H9 (cell line): Measurements from ENCODE around the gene ZNF609. TPM values are rescaled to one million over a fixed set of nuclear protein-coding genes. Genes with fewer than 3 reads are reported as not detected.

Experiments used
- DNase-seq: peaks from one replicate; pipeline ENCODE4 v3.0.0-alpha.2; 2017
- H2AFZ ChIP-seq: one replicate; pipeline ENCODE4 v1.6.1; 2013; ENCODE audit warnings: mild to moderate bottlenecking, low read length, control low read depth, moderate library complexity
- H2AK5ac ChIP-seq: 2 replicates; pipeline ENCODE4 v1.6.1; 2013; ENCODE audit warnings: low read length, control low read depth, mixed read lengths; ENCODE audit not compliant: insufficient read length
- H2BK120ac ChIP-seq: one replicate; pipeline ENCODE4 v1.6.1; 2013; ENCODE audit warnings: low read depth, mild to moderate bottlenecking, low read length, control low read depth, inconsistent platforms; ENCODE audit not compliant: poor library complexity, severe bottlenecking
- H2BK12ac ChIP-seq: 2 replicates; pipeline ENCODE4 v1.6.1; 2013; ENCODE audit warnings: low read length, control low read depth, mixed read lengths, low read depth; ENCODE audit not compliant: insufficient read length
- H2BK15ac ChIP-seq: 2 replicates; pipeline ENCODE4 v1.6.1; 2013; ENCODE audit warnings: low read depth, low read length, control low read depth
- H2BK20ac ChIP-seq: one replicate; pipeline ENCODE4 v1.6.1; 2013; ENCODE audit warnings: low read depth, mild to moderate bottlenecking, low read length, control low read depth, inconsistent platforms; ENCODE audit not compliant: poor library complexity, severe bottlenecking
- H2BK5ac ChIP-seq: 2 replicates; pipeline ENCODE4 v1.6.1; 2013; ENCODE audit warnings: low read length, control low read depth, mixed read lengths; ENCODE audit not compliant: insufficient read length
- H3K14ac ChIP-seq: 2 replicates; pipeline ENCODE4 v1.6.1; 2013; ENCODE audit warnings: low read length, control low read depth; ENCODE audit not compliant: insufficient read depth
- H3K18ac ChIP-seq: 2 replicates; pipeline ENCODE4 v1.6.1; 2013; ENCODE audit warnings: low read depth, mild to moderate bottlenecking, mixed read lengths, low read length, control low read depth; ENCODE audit not compliant: insufficient read length
- H3K23ac ChIP-seq: 2 replicates; pipeline ENCODE4 v1.6.1; 2013; ENCODE audit warnings: low read length, control low read depth, mixed read lengths, low read depth; ENCODE audit not compliant: insufficient read length
- H3K23me2 ChIP-seq: 2 replicates; pipeline ENCODE4 v1.6.1; 2013; ENCODE audit warnings: low read depth, mild to moderate bottlenecking, mixed read lengths, low read length, control low read depth; ENCODE audit not compliant: insufficient read length, poor library complexity, severe bottlenecking
- H3K27ac ChIP-seq: 2 replicates; pipeline ENCODE4 v1.5.1; 2013; ENCODE audit warnings: low read length, control low read depth, mixed read lengths, low read depth; ENCODE audit not compliant: insufficient read length
- H3K27me3 ChIP-seq: 2 replicates; pipeline ENCODE4 v1.6.1; 2013; ENCODE audit warnings: low read length, control low read depth, inconsistent platforms; ENCODE audit not compliant: insufficient read depth
- H3K4ac ChIP-seq: 2 replicates; pipeline ENCODE4 v1.6.1; 2013; ENCODE audit warnings: low read depth, mild to moderate bottlenecking, control low read depth, inconsistent platforms, low read length, moderate library complexity
- H3K4me1 ChIP-seq: 2 replicates; pipeline ENCODE4 v1.6.1; 2013; ENCODE audit warnings: low read length, control low read depth, inconsistent platforms; ENCODE audit not compliant: insufficient read depth
- H3K4me2 ChIP-seq: 2 replicates; pipeline ENCODE4 v1.6.1; 2013; ENCODE audit warnings: low read length, control low read depth, mixed read lengths; ENCODE audit not compliant: insufficient read length, insufficient read depth
- H3K56ac ChIP-seq: 2 replicates; pipeline ENCODE4 v1.6.1; 2013; ENCODE audit warnings: low read depth, mild to moderate bottlenecking, mixed read lengths, low read length, control low read depth; ENCODE audit not compliant: insufficient read length
- H3K79me1 ChIP-seq: 2 replicates; pipeline ENCODE4 v1.6.1; 2013; ENCODE audit warnings: low read depth, mild to moderate bottlenecking, moderate library complexity, low read length, control low read depth, inconsistent platforms; ENCODE audit not compliant: insufficient read depth, poor library complexity, severe bottlenecking
- H3K79me2 ChIP-seq: 2 replicates; pipeline ENCODE4 v1.6.1; 2013; ENCODE audit warnings: low read length, control low read depth, inconsistent platforms; ENCODE audit not compliant: insufficient read depth
- H3K9ac ChIP-seq: 2 replicates; pipeline ENCODE4 v1.6.1; 2013; ENCODE audit warnings: low read length, control low read depth, mixed read lengths; ENCODE audit not compliant: insufficient read length; ENCODE audit errors: extremely low read depth
- H3K9me3 ChIP-seq: one replicate; pipeline ENCODE4 v1.6.1; 2013; ENCODE audit warnings: low read depth, low read length, inconsistent platforms; ENCODE audit not compliant: control insufficient read depth
- H3T11ph ChIP-seq: one replicate; pipeline ENCODE4 v1.6.1; 2013; ENCODE audit warnings: mild to moderate bottlenecking, low read length, control low read depth, inconsistent platforms
- H4K20me1 ChIP-seq: one replicate; pipeline ENCODE4 v1.6.1; 2013; ENCODE audit not compliant: control insufficient read depth, insufficient read length, insufficient read depth
- H4K5ac ChIP-seq: 2 replicates; pipeline ENCODE4 v1.6.1; 2013; ENCODE audit warnings: low read depth, mild to moderate bottlenecking, mixed read lengths, low read length, control low read depth; ENCODE audit not compliant: insufficient read length
- H4K8ac ChIP-seq: replicated peaks from 2 replicates; pipeline ENCODE4 v1.6.1; 2013; ENCODE audit warnings: low read length, control low read depth, mixed read lengths, low read depth; ENCODE audit not compliant: insufficient read length
- H4K91ac ChIP-seq: 2 replicates; pipeline ENCODE4 v1.6.1; 2013; ENCODE audit warnings: low read depth, mild to moderate bottlenecking, moderate library complexity, mixed read lengths, low read length, control low read depth; ENCODE audit not compliant: insufficient read length
- H3K27ac Mint-ChIP-seq, 3 experiments: 2 replicates in 2 of 3; 3 replicates in 1 of 3; pipeline ENCODE4 v1.8.0; 2020 to 2021; ENCODE audit warnings: mixed read lengths in 3 of 3, mild to moderate bottlenecking in 1 of 3, moderate library complexity in 1 of 3
- H3K27me3 Mint-ChIP-seq: 2 replicates; pipeline ENCODE4 v1.8.0; 2021; ENCODE audit warnings: low read depth, mild to moderate bottlenecking, moderate library complexity, mixed read lengths
- H3K36me3 Mint-ChIP-seq, 3 experiments: 2 replicates in 2 of 3; 3 replicates in 1 of 3; pipeline ENCODE4 v1.8.0; 2020 to 2021; ENCODE audit warnings: low read depth in 3 of 3, mixed read lengths in 3 of 3; ENCODE audit not compliant: insufficient read depth in 1 of 3
- H3K4me1 Mint-ChIP-seq, 2 experiments: 2 replicates each; pipeline ENCODE4 v1.8.0; 2020; ENCODE audit warnings: mixed read lengths in 2 of 2
- H3K4me3 Mint-ChIP-seq, 2 experiments: 2 replicates in 1 of 2; 3 replicates in 1 of 2; pipeline ENCODE4 v1.8.0; 2020 to 2021; ENCODE audit warnings: mild to moderate bottlenecking in 2 of 2, mixed read lengths in 2 of 2, moderate library complexity in 1 of 2
- H3K9me3 Mint-ChIP-seq, 2 experiments: 2 replicates in 1 of 2; 3 replicates in 1 of 2; pipeline ENCODE4 v1.8.0; 2020; ENCODE audit warnings: mild to moderate bottlenecking in 2 of 2, mixed read lengths in 2 of 2, moderate library complexity in 1 of 2
- CTCF ChIP-seq: fragments of 200-600 bp; sonication (generic); conservative IDR thresholded peaks from 3 replicates; pipeline ENCODE4 v1.8.0; 2021; ENCODE audit warnings: antibody characterized with exemption, mild to moderate bottlenecking
- WGBS: extraction: QIAGEN DNeasy Blood & Tissue Kit; methylation state at CpG from one replicate; pipeline ENCODE4 v1.1.7; 2013; ENCODE audit warnings: missing lambda C conversion rate, low lambda C conversion rate, mixed read lengths; ENCODE audit not compliant: insufficient read length; ENCODE audit errors: extremely low coverage; 5-methylcytosine and 5-hydroxymethylcytosine counted together
- total RNA-seq: library from RNA; stranded (reverse); gene quantifications from 2 replicates; pipeline ENCODE4 v1.2.1, GENCODE V29; 2021

Gene ZNF609
- total RNA-seq, 1 experiment from 2014 or later = 45.3 TPM

GRCh38 chr15:64513823-64514222, 53.4 kb downstream of the ZNF609 start:
- no peaks in the 10 kb centered on the region; the same call in 1 of the 2 replicates for H3K4me1 ChIP-seq
- peaks cover 26 to 35% of the 10 kb centered on the region in 2 experiments for H3K4me1 Mint-ChIP-seq
- TF ChIP-seq CTCF = no peak
- H4K91ac ChIP-seq = no peak overlapping the region
- no peaks in the 10 kb centered on the region for H3K9me3 ChIP-seq
- no peak overlapping the region for H2BK120ac ChIP-seq
- H3K9ac ChIP-seq = no peak overlapping the region
- H2BK20ac ChIP-seq = no peak overlapping the region
- H3K14ac ChIP-seq = no peak overlapping the region
- H2BK15ac ChIP-seq = no peak overlapping the region
- no peak overlapping the region for H3T11ph ChIP-seq
- no peaks in the 10 kb centered on the region for H3K27me3 ChIP-seq
- no peak overlapping the region for H2BK5ac ChIP-seq
- H3K36me3 Mint-ChIP-seq = peaks cover 2 to 8% (median 8%) of the 10 kb centered on the region in 3 experiments; a peak in 4 of 7 replicates
- peaks cover 7% of the 10 kb centered on the region; the same call in 1 of the 2 replicates for H3K79me2 ChIP-seq
- no peak overlapping the region for H4K8ac ChIP-seq
- H2BK12ac ChIP-seq = no peak overlapping the region
- no peak overlapping the region for H3K4ac ChIP-seq
- H3K27ac ChIP-seq = no peak overlapping the region
- no peak overlapping the region for H2AFZ ChIP-seq
- no peak for DNase-seq
- peaks cover 13% of the 10 kb centered on the region for H3K79me1 ChIP-seq
- no peaks in the 10 kb centered on the region for H4K20me1 ChIP-seq
- H3K23me2 ChIP-seq = no peaks in the 10 kb centered on the region
- no peak overlapping the region for H3K56ac ChIP-seq
- H3K27ac Mint-ChIP-seq = no peak overlapping the region; a peak in 1 of 7 replicates
- no CpG with 5 or more reads among the region's 3 CpGs for WGBS
- H3K27me3 Mint-ChIP-seq = no peaks in the 10 kb centered on the region
- H2AK5ac ChIP-seq = no peak overlapping the region
- no peak overlapping the region for H3K4me2 ChIP-seq
- H3K9me3 Mint-ChIP-seq = no peaks in the 10 kb centered on the region
- H3K18ac ChIP-seq = no peak overlapping the region
- no peak overlapping the region for H3K23ac ChIP-seq
- H3K4me3 Mint-ChIP-seq = no peak overlapping the region
- no peak overlapping the region for H4K5ac ChIP-seq
